NOMO-1 (cell line): Measurements from ENCODE around the gene CMTR2.
"Not testable (repeated sequence)": the region's sequence is repeated elsewhere in the genome, so short reads cannot be mapped to it uniquely, and the experiment has no call there.

Source experiments
- DNase-seq, 2 experiments: peaks; one replicate each; lab custom pipeline; 2025; ENCODE audit not compliant: unreplicated experiment in 2 of 2; lab: John Stamatoyannopoulos, UW

Gene CMTR2, protein sequence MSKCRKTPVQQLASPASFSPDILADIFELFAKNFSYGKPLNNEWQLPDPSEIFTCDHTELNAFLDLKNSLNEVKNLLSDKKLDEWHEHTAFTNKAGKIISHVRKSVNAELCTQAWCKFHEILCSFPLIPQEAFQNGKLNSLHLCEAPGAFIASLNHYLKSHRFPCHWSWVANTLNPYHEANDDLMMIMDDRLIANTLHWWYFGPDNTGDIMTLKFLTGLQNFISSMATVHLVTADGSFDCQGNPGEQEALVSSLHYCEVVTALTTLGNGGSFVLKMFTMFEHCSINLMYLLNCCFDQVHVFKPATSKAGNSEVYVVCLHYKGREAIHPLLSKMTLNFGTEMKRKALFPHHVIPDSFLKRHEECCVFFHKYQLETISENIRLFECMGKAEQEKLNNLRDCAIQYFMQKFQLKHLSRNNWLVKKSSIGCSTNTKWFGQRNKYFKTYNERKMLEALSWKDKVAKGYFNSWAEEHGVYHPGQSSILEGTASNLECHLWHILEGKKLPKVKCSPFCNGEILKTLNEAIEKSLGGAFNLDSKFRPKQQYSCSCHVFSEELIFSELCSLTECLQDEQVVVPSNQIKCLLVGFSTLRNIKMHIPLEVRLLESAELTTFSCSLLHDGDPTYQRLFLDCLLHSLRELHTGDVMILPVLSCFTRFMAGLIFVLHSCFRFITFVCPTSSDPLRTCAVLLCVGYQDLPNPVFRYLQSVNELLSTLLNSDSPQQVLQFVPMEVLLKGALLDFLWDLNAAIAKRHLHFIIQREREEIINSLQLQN

GRCh38 chr16:71288890-71289731 is at the start of gene CMTR2:
TSS of gene CMTR2 (minus strand) at chr16:71289402. CDS start at chr16:71285920, 3,482 bp downstream.
- peak; percentile 95 to 97 for DNase-seq

- DNase-seq, result no peak
Observed at GRCh38 chr16:71338632-71339031, 49.4 kb upstream of the CMTR2 start.

DNA sequence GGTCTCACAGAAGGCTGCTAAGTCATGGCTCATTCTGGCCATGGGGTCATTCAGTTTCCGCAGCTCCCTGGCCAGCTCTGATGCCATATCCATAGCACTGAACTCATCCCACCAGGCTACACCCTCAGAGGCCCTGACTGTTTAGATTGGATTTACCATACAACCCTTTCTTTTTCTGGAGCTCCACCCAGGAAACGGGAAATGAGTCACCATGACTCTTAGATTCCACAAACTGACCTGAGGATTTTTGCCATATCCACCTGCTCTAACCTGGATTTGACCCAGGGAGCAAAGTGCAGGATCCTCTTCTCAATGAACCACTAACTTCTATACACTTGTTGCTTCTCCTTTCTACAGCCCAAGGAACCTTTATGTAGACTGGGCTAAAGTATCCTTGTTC is 49.0 kb upstream of the CMTR2 start:
- DNase-seq, result no peak

GRCh38 chr16:71337631-71338030 is 48.4 kb upstream of the CMTR2 start:
- no peak for DNase-seq

- DNase-seq, result no peak
Observed at GRCh38 chr16:71328151-71328550, 38.9 kb upstream of the CMTR2 start.

DNA sequence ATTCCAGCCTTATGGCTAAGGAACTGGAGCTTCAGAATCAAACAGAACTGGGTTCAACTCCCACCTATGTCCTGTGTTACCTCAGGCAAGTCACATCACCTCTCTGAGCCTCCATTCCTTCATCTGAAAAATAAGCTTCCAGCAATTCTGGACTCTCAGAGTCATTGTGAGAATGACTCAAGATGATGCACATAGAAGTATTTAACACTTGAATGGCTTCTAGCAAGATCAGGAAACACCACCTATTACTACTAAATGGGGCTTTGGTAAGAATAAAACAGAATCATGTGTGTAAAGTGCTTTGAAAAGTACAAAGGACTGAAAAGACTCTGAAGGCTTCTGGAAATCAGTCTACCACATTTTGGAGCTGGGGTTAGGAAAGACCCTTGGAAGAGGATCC is 38.5 kb upstream of the CMTR2 start:
- no peak for DNase-seq

GRCh38 chr16:71319999-71320398 is 30.8 kb upstream of the CMTR2 start:
- DNase-seq, result no peak

- no peak for DNase-seq
Observed at GRCh38 chr16:71315269-71315668, 26.1 kb upstream of the CMTR2 start.

- DNase-seq, result not testable (repeated sequence)
Observed at GRCh38 chr16:71313591-71313990, 24.4 kb upstream of the CMTR2 start.

GRCh38 chr16:71311553-71312158 is 22.5 kb upstream of the CMTR2 start:
- peak in 1 of 2 experiments; percentile 3 for DNase-seq

DNA sequence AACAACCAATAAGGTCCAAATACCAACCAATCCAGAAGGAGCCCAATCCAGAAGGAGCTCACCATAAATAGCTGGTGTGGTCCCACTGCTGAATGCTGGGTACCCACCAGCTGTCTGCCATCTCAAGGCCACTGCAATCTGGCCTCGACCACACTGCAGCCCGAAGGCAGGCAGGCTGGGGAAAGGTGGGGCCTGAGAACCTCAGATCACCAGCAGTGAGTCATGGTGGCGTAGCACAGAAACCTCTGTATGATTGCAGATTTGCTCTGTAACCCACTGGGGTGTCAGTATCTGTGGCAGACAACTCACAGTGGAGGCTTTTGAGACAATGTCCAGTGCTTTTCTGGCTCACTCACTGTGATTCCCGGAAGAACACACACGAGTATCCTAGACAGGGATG is 14.7 kb upstream of the CMTR2 start:
- no peak for DNase-seq

- DNase-seq, result no peak
Observed at GRCh38 chr16:71297341-71297634, 8.1 kb upstream of the CMTR2 start.

- DNase-seq, result peak; percentile 17 to 39
Observed at GRCh38 chr16:71296584-71297340, 7.6 kb upstream of the CMTR2 start.

- no peak for DNase-seq
Observed at GRCh38 chr16:71295950-71296349, 6.7 kb upstream of the CMTR2 start.

- DNase-seq, result no peak
Observed at GRCh38 chr16:71293919-71294318, 4.7 kb upstream of the CMTR2 start.

DNA sequence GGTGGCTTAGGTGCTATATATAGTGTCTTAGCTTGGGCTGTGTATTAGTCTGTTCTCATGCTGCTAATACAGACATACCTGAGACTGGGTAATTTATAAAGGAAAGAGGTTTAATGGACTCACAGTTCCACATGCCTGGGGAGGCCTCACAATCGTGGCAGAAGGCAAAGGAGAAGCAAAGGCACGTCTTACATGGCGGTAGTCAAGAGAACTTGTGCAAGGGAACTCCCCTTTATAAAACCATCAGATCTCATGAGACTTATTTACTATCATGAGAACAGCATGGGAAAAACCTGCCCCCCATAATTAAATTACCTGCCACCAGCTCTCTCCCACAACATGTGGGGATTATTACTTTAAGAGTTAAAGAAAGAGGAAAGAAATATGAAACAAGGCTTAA is 2.9 kb upstream of the CMTR2 start:
- not testable (repeated sequence) for DNase-seq

GRCh38 chr16:71289732-71290062 is 495 bp upstream of the CMTR2 start:
- DNase-seq, result peak in 1 of 2 experiments; percentile 79

GRCh38 chr16:71288570-71288889 is 672 bp downstream of the CMTR2 start:
- DNase-seq, result no peak

- no peak for DNase-seq
Observed at GRCh38 chr16:71287911-71288310, 1.3 kb downstream of the CMTR2 start.

- no peak for DNase-seq
Observed at GRCh38 chr16:71287454-71287853, 1.7 kb downstream of the CMTR2 start.
